22Rv1 (cell line): ENCODE results near the gene ARL2BP.

Experiments
- H3K27ac ChIP-seq: fragments of 450-650 bp; 2 replicates; pipeline ENCODE4 v1.5.1; 2017
- ZFX ChIP-seq: fragments of 450-650 bp; IDR thresholded peaks from 2 replicates; pipeline ENCODE4 v1.6.1; 2017; ENCODE audit warnings: antibody characterized with exemption, borderline replicate concordance
- TF ChIP-seq, protein P1 (sequence below): fragments of 450-650 bp; IDR thresholded peaks from 2 replicates; pipeline ENCODE4 v1.5.1; 2017; ENCODE audit warnings: mild to moderate bottlenecking

The ARL2BP gene

DNA sequence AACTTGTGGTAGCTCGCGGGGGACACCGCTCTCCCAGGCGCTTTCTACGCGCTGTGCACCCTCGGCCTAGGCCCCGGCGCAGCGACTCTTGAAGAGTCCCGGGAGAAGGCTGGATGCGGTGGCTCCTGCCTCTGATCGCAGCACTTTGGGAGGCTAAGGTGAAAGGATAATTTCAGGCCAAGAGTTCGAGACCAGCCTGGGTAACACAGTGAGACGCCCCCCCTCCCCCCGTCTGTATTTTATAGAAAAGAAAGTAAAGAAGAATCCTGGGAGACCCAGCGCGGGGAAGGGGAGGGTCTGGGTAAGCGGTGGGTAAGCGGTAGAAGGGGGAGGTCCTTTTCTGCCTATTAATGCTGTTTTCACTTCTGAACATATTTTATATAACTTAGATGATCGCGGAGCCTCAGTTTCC lies 39.9 kb downstream of the ARL2BP start:
- TF ChIP-seq ZFX: no peak
- TF ChIP-seq, protein P1, sequence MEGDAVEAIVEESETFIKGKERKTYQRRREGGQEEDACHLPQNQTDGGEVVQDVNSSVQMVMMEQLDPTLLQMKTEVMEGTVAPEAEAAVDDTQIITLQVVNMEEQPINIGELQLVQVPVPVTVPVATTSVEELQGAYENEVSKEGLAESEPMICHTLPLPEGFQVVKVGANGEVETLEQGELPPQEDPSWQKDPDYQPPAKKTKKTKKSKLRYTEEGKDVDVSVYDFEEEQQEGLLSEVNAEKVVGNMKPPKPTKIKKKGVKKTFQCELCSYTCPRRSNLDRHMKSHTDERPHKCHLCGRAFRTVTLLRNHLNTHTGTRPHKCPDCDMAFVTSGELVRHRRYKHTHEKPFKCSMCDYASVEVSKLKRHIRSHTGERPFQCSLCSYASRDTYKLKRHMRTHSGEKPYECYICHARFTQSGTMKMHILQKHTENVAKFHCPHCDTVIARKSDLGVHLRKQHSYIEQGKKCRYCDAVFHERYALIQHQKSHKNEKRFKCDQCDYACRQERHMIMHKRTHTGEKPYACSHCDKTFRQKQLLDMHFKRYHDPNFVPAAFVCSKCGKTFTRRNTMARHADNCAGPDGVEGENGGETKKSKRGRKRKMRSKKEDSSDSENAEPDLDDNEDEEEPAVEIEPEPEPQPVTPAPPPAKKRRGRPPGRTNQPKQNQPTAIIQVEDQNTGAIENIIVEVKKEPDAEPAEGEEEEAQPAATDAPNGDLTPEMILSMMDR: no peak
- H3K27ac ChIP-seq: no peak overlapping the region; the same call in 1 of the 2 replicates

DNA sequence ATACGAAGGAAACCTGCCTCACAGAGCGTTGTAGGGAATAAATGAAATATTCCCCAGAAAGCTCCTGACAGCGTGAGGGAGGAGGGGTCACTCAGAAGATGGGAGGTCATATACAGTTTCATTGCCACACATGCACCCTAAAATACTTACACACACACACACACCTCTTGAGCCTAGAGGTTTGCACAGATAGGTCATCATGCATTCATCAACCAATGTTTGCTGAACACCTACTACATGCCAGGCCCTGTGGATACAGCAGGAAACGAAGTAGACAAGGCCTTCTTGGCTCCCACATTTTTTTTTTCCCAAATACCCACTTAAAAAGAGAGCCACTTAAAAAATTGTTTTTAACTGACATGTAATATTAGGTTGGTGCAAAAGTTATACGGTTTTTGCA lies 40.3 kb downstream of the ARL2BP start:
- H3K27ac ChIP-seq: no peak overlapping the region
- TF ChIP-seq ZFX: no peak
- TF ChIP-seq, protein P1: no peak

DNA sequence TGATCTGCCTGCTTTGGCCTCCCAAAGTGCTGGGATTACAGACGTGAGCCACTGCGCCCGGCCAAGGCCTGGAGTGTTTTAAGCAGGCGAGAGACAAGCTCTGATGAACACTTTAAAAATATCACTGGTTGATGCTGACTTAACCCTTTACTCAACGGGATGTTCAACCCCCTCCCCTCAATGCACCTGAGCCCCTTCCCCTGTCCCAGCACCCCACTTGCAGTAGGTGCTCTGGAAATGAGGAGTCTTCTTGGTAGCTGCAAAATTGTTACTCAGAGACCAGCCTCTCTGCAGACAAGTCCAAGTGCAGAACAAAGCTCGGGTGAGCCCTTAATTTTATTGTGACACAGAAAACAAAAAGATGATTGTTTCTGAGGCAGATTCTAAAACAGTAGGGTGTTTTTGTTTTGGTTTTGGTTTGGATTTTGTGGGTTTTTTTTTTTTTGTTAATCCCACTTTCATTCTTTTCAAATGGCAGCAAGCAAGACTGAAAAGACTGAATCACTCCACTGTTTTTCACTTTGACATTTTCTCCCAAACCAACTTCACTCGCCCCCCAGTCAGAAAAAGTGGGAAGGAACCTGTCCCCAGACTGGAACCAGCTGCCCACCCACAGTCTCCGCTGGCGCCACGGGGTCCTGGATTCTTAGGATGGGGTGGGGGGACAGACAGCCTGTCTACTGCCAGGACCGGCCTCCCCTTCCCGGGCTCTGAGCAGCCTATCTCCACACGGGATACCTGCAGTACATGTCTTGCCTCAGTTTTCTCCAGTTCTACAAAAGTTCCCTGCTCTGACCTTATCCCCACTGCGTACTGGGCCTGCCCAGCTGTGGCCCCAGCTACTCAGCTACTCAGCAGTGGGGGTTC lies 44.6 kb downstream of the ARL2BP start:
- no peak overlapping the region for H3K27ac ChIP-seq

DNA sequence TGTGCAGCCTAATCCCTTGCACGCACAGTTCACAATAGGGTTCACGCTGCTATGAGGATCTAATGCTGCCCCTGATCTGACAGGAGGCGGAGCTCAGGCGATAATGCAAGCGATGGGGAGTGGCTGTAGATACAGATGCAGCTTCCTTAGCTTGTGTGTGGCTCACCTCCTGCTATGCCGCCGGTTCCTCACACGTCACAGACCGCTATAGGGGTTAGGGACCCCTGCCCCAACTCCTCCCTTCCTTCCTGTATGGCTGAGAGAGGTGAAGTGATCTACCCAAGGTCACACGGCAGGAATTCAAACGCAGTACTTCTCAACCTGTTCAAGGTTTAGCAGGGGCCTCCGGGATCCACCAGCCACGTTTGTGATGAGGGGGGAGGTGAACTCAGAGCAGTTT lies 52.8 kb downstream of the ARL2BP start:
- no peak overlapping the region for H3K27ac ChIP-seq
- TF ChIP-seq, protein P1: no peak
- no peak for TF ChIP-seq ZFX

More for the DNA sequence above, 44.6 kb downstream of the ARL2BP start:
- no peak for TF ChIP-seq ZFX
- TF ChIP-seq, protein P1: no peak

DNA sequence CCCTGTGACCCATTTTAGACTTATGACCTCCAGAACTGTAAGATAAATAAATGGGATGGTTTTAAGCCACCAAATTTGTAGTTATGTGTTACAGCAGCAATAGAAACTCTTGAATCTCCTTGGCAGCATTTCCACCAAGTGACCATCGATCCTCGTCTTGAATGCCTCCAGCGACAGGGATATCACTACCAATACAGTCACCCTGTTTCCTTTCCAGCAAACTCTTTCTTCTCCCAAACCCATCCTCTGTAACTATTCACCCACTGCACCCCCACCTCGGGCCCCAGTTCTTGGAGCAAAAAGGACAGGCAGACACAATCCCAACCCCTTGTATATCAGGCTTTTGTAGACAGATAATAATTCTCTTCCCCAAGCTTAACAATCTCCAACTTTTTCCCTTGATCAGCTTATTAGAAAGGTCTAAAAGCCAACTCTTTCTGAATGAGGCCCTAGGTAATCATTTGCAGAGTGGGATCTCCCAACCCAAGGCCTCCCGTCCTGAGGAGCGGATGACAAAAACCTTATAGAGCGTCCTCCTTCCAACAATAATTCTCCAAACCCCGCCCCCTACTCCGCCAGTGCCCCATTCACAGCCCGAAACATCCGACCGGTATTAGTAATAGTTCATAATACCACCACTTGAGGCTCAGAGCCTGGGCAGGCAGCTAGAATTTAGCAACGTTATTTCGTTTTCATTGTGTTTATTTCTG lies 54.1 kb downstream of the ARL2BP start:
- peak overlapping the region; percentile 81 for H3K27ac ChIP-seq
- TF ChIP-seq, protein P1: no peak
- TF ChIP-seq ZFX: no peak

DNA sequence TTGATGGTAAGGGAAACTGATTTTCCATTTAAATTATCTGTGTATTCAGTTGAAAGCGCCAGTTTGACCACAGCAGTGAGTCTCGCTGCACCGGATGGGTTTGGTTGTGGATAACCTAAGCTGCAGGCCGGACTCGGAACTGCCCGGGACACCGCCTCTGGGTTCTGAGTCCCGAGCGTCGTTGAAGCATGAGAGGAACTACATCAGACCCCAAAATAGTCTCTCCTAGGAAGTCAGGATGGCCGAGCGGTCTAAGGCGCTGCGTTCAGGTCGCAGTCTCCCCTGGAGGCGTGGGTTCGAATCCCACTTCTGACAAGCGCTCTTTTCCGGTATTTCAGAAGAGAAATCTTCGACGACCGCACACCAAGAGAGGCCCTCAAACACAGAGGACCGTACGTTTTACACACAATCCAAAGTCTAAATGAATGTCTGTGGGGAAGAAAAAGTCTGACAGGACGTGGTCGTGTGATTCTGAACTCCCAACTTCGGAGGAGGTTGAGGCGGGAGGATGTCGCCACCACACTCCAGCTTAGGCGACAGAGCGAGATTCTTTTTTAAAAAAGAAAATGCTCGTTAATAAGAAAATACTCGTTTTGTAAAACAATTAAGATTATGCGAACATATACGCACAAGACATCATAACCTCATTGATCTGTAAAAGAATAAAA lies 54.8 kb downstream of the ARL2BP start:
- H3K27ac ChIP-seq: peak overlapping the region; percentile 81
- TF ChIP-seq, protein P1: 0 out of 2 replicates have a peak, but pooled peaks have one; percentile 11
- no peak for TF ChIP-seq ZFX
